ENCODE data around the gene RNASEH2A.

GRCh38 chr19:12766051-12766521 lies 40.3 kb upstream of the RNASEH2A start:
- TF ChIP-seq POLR2A (IDR thresholded peaks at IDR 0.05; ENCODE audit: low read length) (no peak), GATA1 (IDR thresholded peaks at IDR 0.05; ENCODE audit: low read depth, low read length) (no peak)
